Endodermal cell (in vitro differentiated cells): ENCODE results near the gene BTBD9. TPM values are rescaled to one million over a fixed set of nuclear protein-coding genes. Genes with fewer than 3 reads are reported as not detected.

ENCODE experiments used
- DNase-seq: peaks from one replicate; pipeline ENCODE4 v3.0.0-alpha.2; 2017
- H3K27ac ChIP-seq: 2 replicates; pipeline ENCODE4 v1.5.1; 2013; ENCODE audit warnings: mild to moderate bottlenecking, low read depth, low read length, moderate library complexity
- H3K27me3 ChIP-seq: 2 replicates; pipeline ENCODE4 v1.6.1; 2013; ENCODE audit warnings: mild to moderate bottlenecking, low read length, moderate library complexity; ENCODE audit not compliant: insufficient read depth, control insufficient read depth, poor library complexity, severe bottlenecking
- H3K36me3 ChIP-seq: 2 replicates; pipeline ENCODE4 v1.7.0; 2013; ENCODE audit warnings: mild to moderate bottlenecking, low read length, moderate library complexity; ENCODE audit not compliant: control insufficient read depth, insufficient read depth
- H3K4me1 ChIP-seq: one replicate; pipeline ENCODE4 v1.7.0; 2013; ENCODE audit warnings: low read length; ENCODE audit not compliant: control insufficient read depth, insufficient read depth
- H3K4me3 ChIP-seq: 2 replicates; pipeline ENCODE4 v1.5.1; 2013; ENCODE audit warnings: mild to moderate bottlenecking, low read length, moderate library complexity
- H3K9ac ChIP-seq: 2 replicates; pipeline ENCODE4 v1.6.1; 2013; ENCODE audit warnings: mild to moderate bottlenecking, low read length, moderate library complexity; ENCODE audit not compliant: poor library complexity, severe bottlenecking; ENCODE audit errors: extremely low read depth
- H3K9me3 ChIP-seq: 2 replicates; pipeline ENCODE4 v1.6.1; 2013; ENCODE audit warnings: mild to moderate bottlenecking, low read length, moderate library complexity; ENCODE audit not compliant: control insufficient read depth
- H3K27ac Mint-ChIP-seq: 2 replicates; pipeline ENCODE4 v1.8.0; 2020; ENCODE audit warnings: mixed read lengths
- H3K27me3 Mint-ChIP-seq: 2 replicates; pipeline ENCODE4 v1.8.0; 2021; ENCODE audit warnings: mild to moderate bottlenecking, mixed read lengths; ENCODE audit not compliant: insufficient read depth
- H3K36me3 Mint-ChIP-seq: 2 replicates; pipeline ENCODE4 v1.8.0; 2020; ENCODE audit warnings: low read depth, mixed read lengths
- H3K4me1 Mint-ChIP-seq: 2 replicates; pipeline ENCODE4 v1.8.0; 2020; ENCODE audit warnings: mixed read lengths
- H3K4me3 Mint-ChIP-seq: 2 replicates; pipeline ENCODE4 v1.8.0; 2020; ENCODE audit warnings: mild to moderate bottlenecking, moderate library complexity, mixed read lengths
- H3K9me3 Mint-ChIP-seq: 2 replicates; pipeline ENCODE4 v1.8.0; 2020; ENCODE audit warnings: mild to moderate bottlenecking, mixed read lengths
- CTCF ChIP-seq: fragments of 200-600 bp; sonication (generic); conservative IDR thresholded peaks from 2 replicates; pipeline ENCODE4 v1.5.0; 2021; ENCODE audit warnings: antibody characterized with exemption, mild to moderate bottlenecking
- WGBS, 2 experiments: methylation state at CpG; one replicate each; pipeline versions ENCODE4 v1.1.5 to v1.1.7; 2013; ENCODE audit warnings: missing lambda C conversion rate in 2 of 2, mixed read lengths in 1 of 2; ENCODE audit not compliant: insufficient coverage in 1 of 2, insufficient read length in 1 of 2; 5-methylcytosine and 5-hydroxymethylcytosine counted together
- total RNA-seq, 2 donors: library from RNA; stranded (reverse); fragmentation: NEBNext Ultra II Directional in 1 of 2; extraction: Animal tissue kit (Norgen Biotek cat#: 25700) in 1 of 2; gene quantifications; 2 replicates in 1 of 2; 3 replicates in 1 of 2; pipeline ENCODE4 v1.2.1, GENCODE V29; 2021

BTBD9 gene
- total RNA-seq, 2 donors from 2014 or later: 7.6 to 12.3 TPM

GRCh38 chr6:38220069-38220723 is 419.5 kb downstream of the BTBD9 start:
- DNase-seq: peak; percentile 16
- TF ChIP-seq CTCF: no peak
- H3K4me1 ChIP-seq: no peaks in the 10 kb centered on the region
- no peaks in the 10 kb centered on the region for H3K36me3 ChIP-seq
- no peak overlapping the region for H3K27ac ChIP-seq
- Mint-ChIP-seq H3K27me3 (peaks cover 2% of the 10 kb centered on the region), H3K4me1 (peaks cover 13% of the 10 kb centered on the region), H3K4me3 (no peak overlapping the region), H3K9me3 (no peaks in the 10 kb centered on the region), H3K27ac (no peak overlapping the region), H3K36me3 (no peaks in the 10 kb centered on the region)
- no peaks in the 10 kb centered on the region for H3K27me3 ChIP-seq
- H3K9ac ChIP-seq: no peak overlapping the region
- no peaks in the 10 kb centered on the region for H3K9me3 ChIP-seq
- no peak overlapping the region for H3K4me3 ChIP-seq
- 89 to 91% methylated on average over 1 to 4 of the region's 4 CpGs for WGBS, 2 experiments

GRCh38 chr6:38218235-38218634 is 421.5 kb downstream of the BTBD9 start:
- no peaks in the 10 kb centered on the region for H3K9me3 Mint-ChIP-seq
- 93% methylated on average over 1 of the region's 1 CpG for WGBS, 2 experiments
- no peak for TF ChIP-seq CTCF
- H3K4me3 Mint-ChIP-seq: no peak overlapping the region
- peaks cover 1% of the 10 kb centered on the region for H3K27me3 Mint-ChIP-seq
- H3K4me3 ChIP-seq: no peak overlapping the region
- no peak overlapping the region for H3K9ac ChIP-seq
- peak; percentile 13 for DNase-seq
- no peaks in the 10 kb centered on the region for H3K4me1 ChIP-seq
- H3K36me3 Mint-ChIP-seq: no peaks in the 10 kb centered on the region
- H3K36me3 ChIP-seq: no peaks in the 10 kb centered on the region
- no peak overlapping the region for H3K27ac Mint-ChIP-seq
- peaks cover 17% of the 10 kb centered on the region for H3K4me1 Mint-ChIP-seq
- H3K9me3 ChIP-seq: no peaks in the 10 kb centered on the region
- no peak overlapping the region for H3K27ac ChIP-seq
- H3K27me3 ChIP-seq: no peaks in the 10 kb centered on the region

GRCh38 chr6:38216451-38216850 is 423.3 kb downstream of the BTBD9 start:
- peak; percentile 17 for DNase-seq
- no peaks in the 10 kb centered on the region for H3K36me3 ChIP-seq
- no peaks in the 10 kb centered on the region for H3K9me3 ChIP-seq
- no peak for TF ChIP-seq CTCF
- H3K27ac ChIP-seq: no peak overlapping the region
- no peaks in the 10 kb centered on the region for H3K36me3 Mint-ChIP-seq
- no peak overlapping the region for H3K4me3 Mint-ChIP-seq
- H3K27me3 Mint-ChIP-seq: peaks cover 1% of the 10 kb centered on the region
- no peak overlapping the region for H3K9ac ChIP-seq
- H3K4me1 Mint-ChIP-seq: peaks cover 27% of the 10 kb centered on the region
- H3K4me1 ChIP-seq: no peaks in the 10 kb centered on the region
- H3K9me3 Mint-ChIP-seq: no peaks in the 10 kb centered on the region
- H3K27ac Mint-ChIP-seq: no peak overlapping the region
- no peaks in the 10 kb centered on the region for H3K27me3 ChIP-seq
- H3K4me3 ChIP-seq: no peak overlapping the region
- 80 to 95% methylated on average over 1 to 3 of the region's 3 CpGs for WGBS, 2 experiments
